ENCODE data around the gene NPIPB12.
"Not testable (repeated sequence)": the region's sequence is repeated elsewhere in the genome, so short reads cannot be mapped to it uniquely, and the experiment has no call there.

The NPIPB12 gene

GRCh38 chr16:29506308-29506707, at the start of gene NPIPB12:
NPIPB12 (minus strand) TSS chr16:29506408.
- intact Hi-C loops (cut with DNase I); DNase-seq: not testable (repeated sequence)

DNA sequence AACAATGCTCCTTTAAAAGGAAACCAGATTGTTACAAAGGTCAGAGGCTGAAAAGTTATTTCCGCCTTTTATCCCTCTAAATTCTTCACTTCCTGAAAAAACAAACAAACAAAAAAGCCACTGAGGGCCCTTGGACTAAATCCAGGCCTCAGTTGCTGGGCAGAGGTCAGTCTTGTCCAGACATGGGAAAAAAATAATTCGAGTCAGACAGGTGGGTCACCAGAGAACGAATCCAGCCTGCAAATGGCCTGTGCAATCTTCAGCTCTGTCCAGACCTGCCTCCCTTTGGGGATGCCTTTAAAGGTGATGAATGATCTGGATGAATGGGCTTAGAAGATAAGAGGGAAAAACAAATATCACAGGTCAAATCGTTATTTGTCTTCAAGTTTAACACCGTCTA, 15.3 kb upstream of the NPIPB12 start:
- DNase-seq = peak in 1 of 10 donors; percentile 5
- intact Hi-C loops (cut with DNase I) = not testable (repeated sequence)

DNA sequence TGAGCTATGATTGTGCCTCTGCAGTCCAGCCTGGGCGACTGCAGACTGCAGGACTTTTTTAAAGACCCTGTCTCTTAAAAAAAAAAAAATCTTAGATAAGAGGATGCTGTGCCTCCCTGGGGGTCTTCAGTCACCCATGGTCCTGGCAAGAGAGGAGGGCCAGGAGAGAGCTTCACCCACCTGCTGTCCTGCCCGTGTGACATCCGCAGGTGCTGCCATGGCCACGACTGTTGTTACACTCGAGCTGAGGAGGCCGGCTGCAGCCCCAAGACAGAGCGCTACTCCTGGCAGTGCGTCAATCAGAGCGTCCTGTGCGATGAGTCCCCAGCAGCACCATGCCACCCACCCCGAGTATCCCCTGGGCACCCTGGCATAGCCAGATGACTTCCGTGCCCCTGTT, 23.9 kb downstream of the NPIPB12 start:
- peak in 6 of 10 donors; percentile 5 to 78 (median 21) for DNase-seq
- intact Hi-C loops (cut with DNase I) = not testable (repeated sequence)

DNA sequence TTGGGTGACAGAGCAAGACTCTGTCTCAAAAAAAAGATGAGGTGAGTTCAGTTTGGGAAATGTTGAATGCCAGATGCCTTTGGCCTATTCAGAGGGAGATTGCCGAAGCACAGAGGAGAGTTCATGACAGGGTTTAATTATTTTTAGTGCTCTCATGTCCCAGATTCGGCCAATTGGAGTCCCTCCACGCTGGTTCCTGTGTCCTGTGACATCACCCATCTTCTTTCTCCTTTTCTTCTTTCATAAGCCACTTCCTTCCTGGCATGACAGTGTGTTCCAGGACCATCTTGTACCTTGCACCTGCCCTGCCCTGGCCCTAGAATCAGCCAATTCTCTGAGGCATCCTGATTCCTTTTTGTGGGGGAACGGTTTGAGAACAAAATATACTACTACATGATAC, 34.1 kb downstream of the NPIPB12 start:
- DNase-seq; intact Hi-C loops (cut with DNase I): not testable (repeated sequence)

DNA sequence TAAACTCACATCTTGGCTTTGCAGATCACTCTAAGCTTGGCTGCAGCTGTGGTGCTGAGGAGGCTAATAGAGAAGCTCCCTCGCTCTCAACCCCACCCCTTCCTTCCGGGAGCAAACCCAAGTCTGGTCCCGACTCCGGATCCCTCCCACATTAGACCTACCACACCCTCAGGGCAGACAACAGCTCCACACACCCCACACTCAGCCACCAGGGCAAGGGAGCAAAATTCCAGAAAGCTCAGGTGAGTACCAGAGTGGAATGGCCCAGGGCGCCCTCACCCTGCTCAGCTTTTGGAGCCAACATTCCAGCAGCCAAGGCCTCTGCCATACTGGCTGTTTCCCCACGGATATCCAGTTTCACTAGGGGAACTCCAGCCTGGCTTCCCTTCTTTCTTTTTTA, 36.5 kb downstream of the NPIPB12 start:
- intact Hi-C loops (cut with DNase I) = not testable (repeated sequence)
- peak in 8 of 10 donors; percentile 2 to 79 (median 15) for DNase-seq

DNA sequence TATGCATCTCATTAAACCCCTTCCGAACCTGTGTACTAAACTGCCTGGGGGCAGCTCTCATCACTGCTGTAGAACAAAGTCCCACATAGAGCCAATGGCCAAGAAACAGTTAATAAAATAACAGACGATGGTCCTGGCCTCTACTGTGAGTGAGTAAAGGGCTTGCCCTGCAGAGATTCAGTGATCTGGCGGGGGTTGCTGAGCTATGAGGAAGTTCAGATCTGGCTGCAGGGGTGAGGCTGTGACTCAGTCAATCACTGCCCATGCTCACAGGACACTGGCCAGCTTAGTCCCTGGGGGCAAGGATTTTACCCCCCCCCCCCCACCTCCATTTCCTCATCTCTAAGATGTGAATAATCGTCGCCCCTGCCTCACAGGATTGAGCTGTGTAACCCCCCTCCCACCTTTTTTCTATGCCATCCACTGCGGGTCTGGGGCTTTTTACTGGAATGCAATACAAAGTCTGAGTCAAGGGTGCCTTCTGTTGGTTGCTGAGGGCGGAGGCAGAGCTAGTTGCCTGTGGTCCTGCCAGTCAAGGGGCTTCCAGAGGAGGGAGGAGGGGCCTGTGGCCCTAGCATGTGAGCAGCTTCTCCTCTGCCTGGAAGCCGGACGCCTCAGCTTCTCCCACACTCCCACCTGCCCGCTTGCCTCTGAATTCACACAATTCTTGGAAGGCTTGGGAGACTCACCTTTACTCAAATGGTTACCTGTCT, 38.4 kb downstream of the NPIPB12 start:
- DNase-seq; intact Hi-C loops (cut with DNase I): not testable (repeated sequence)

GRCh38 chr16:29466904-29467303, 39.3 kb downstream of the NPIPB12 start:
- DNase-seq; intact Hi-C loops (cut with DNase I): not testable (repeated sequence)

DNA sequence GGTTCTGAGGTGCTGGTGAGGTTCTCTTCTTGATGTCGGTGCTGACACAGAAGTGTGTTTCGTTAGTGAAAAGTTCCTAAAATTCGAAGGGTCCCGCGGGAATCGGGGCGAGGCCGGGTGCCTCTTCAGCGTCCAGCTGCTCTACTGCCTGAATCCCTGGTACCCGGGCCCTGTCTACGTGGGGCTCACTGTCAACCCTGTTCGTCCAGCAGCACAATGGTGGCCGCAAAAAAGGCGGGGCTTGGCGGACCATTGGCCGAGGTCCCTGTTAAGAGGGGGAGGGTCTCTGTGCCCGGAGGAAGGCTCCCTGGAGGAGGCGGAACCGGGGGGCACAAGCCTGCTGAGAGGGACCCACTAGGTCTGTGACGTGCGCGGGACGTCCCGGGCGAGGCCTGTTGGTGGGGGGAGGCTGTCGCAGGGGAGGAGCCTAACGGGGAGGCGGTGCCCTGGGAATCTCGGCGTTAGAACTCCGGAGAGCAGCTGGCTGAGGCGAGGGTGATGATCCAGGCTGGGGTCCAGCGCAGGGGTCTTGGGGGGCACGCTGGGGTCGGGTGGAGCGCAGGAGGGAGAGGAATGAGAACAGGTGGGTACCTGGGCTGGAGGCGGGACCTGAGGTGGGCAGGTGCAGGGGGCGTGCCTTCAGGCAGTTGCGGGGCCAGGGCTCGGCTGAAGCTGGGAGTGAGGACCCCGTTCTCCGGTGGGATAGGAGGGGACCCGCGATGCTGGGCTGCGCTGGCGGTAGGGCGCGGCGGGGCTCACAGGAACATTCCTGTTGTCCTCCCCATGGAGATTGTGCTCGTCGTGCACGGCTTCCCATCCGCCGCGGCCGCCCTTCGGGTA, 40.0 kb downstream of the NPIPB12 start:
- DNase-seq; intact Hi-C loops (cut with DNase I): not testable (repeated sequence)

- intact Hi-C loops (cut with DNase I); DNase-seq: not testable (repeated sequence)
These were observed 45.6 kb downstream of the NPIPB12 start for GRCh38 chr16:29460647-29461030.

GRCh38 chr16:29459706-29460646, 46.2 kb downstream of the NPIPB12 start, which contains the start of gene SULT1A4:
SULT1A4 (plus strand) TSS chr16:29459913; CDS start chr16:29461386, 1,473 bp downstream.
- intact Hi-C loops (cut with DNase I); DNase-seq: not testable (repeated sequence)

GRCh38 chr16:29457660-29458059, 48.5 kb downstream of the NPIPB12 start:
- intact Hi-C loops (cut with DNase I) = not testable (repeated sequence)
- peak in 2 of 10 donors; percentile 39 to 49 for DNase-seq

DNA sequence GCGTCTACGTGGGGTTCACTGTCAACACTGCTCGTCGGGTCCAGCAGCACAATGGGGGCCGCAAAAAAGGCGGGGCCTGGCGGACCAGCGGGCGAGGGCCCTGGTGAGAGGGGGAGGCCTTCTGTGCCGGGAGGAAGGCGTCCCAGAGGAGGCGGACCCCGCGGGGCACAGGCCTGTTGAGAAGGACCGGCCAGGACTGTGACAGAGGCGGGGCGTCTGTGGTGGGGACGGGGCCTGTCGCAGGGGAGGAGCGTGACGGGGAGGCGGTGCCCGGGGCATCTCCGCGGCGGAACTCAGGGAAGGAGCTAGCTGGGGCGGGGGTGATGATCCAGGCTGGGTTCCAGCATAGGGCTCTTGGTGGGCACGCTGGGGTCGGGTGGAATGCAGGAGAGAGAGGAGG, 51.4 kb downstream of the NPIPB12 start:
- intact Hi-C loops (cut with DNase I); DNase-seq: not testable (repeated sequence)

- DNase-seq; intact Hi-C loops (cut with DNase I): not testable (repeated sequence)
These were observed 51.9 kb downstream of the NPIPB12 start, which contains the start of the genes BOLA2 and SLX1B for GRCh38 chr16:29454269-29454668. BOLA2 (minus strand) TSS chr16:29454351; CDS start chr16:29454253, 98 bp downstream. SLX1B (plus strand) TSS chr16:29454533.

DNA sequence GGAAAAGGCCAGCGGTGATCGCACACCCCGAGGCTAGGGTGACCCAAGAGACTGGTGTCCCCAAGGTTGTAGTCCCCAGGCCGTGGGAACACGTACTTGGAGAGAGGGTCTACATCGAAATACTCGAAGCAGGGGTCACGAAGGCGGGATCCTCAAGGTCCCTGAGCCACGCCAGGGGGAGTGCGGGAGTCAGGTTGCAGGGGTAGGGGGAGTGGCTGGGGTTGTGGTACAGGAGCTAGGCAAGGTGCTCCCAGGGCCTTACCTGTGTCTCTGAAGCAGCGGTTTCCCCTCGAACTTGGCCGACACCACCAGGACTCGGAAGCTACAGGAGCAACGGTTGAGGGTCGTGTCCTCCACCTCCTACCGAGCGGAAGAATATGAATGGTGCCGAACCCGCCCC, 52.5 kb downstream of the NPIPB12 start:
- DNase-seq; intact Hi-C loops (cut with DNase I): not testable (repeated sequence)
